Loucy (cell line): ENCODE results near the gene TADA3.
A peak's percentile ranks its signal among the peaks of the same experiment; 100 is the strongest.

Source experiments
- H2AFZ ChIP-seq: fragments of 200-600 bp; sonication (generic); 2 replicates; pipeline ENCODE4 v1.6.0; 2016; ENCODE audit warnings: antibody characterized with exemption, mild to moderate bottlenecking, low read length, moderate library complexity
- H3F3A ChIP-seq: fragments of 200-600 bp; 2 replicates; pipeline ENCODE4 v1.6.0; 2016; ENCODE audit warnings: antibody characterized with exemption, low read depth, mild to moderate bottlenecking
- H3K27me3 ChIP-seq: fragments of 200-600 bp; sonication (generic); 2 replicates; pipeline ENCODE4 v1.6.1; 2014; ENCODE audit warnings: low read length, mild to moderate bottlenecking; ENCODE audit not compliant: insufficient read depth, poor library complexity, severe bottlenecking
- H3K36me3 ChIP-seq: fragments of 200-600 bp; sonication (generic); 2 replicates; pipeline ENCODE4 v1.6.1; 2016; ENCODE audit warnings: low read length; ENCODE audit not compliant: insufficient read depth
- H3K4me1 ChIP-seq: fragments of 200-600 bp; sonication (generic); 2 replicates; pipeline ENCODE4 v1.5.1; 2014; ENCODE audit warnings: low read length, mild to moderate bottlenecking; ENCODE audit not compliant: insufficient read depth, poor library complexity, severe bottlenecking
- H3K4me2 ChIP-seq: fragments of 200-600 bp; sonication (generic); 2 replicates; pipeline ENCODE4 v1.6.0; 2014; ENCODE audit warnings: antibody characterized with exemption, low read length, low read depth, mild to moderate bottlenecking; ENCODE audit not compliant: poor library complexity, severe bottlenecking
- H3K4me3 ChIP-seq: fragments of 200-600 bp; sonication (generic); 2 replicates; pipeline ENCODE4 v1.5.1; 2014; ENCODE audit warnings: low read length, mild to moderate bottlenecking, mixed read lengths; ENCODE audit not compliant: poor library complexity, severe bottlenecking
- H3K79me2 ChIP-seq: fragments of 200-600 bp; sonication (generic); 2 replicates; pipeline ENCODE4 v1.6.1; 2014; ENCODE audit warnings: low read length; ENCODE audit not compliant: insufficient read depth
- H3K9ac ChIP-seq: fragments of 200-600 bp; sonication (generic); 2 replicates; pipeline ENCODE4 v1.6.0; 2014; ENCODE audit warnings: mild to moderate bottlenecking, low read depth, low read length, moderate library complexity; ENCODE audit not compliant: poor library complexity, severe bottlenecking
- H3K9me2 ChIP-seq: fragments of 200-600 bp; sonication (generic); replicated peaks from 2 replicates; pipeline ENCODE4 v1.6.1; 2016; ENCODE audit warnings: low read depth, low read length, mixed read lengths
- H3K9me3 ChIP-seq: fragments of 200-600 bp; sonication (generic); 2 replicates; pipeline ENCODE4 v1.6.1; 2014; ENCODE audit warnings: mild to moderate bottlenecking, antibody characterized with exemption, low read length, low read depth; ENCODE audit not compliant: insufficient read depth
- H4K20me1 ChIP-seq: fragments of 200-600 bp; sonication (generic); 2 replicates; pipeline ENCODE4 v1.6.0; 2014; ENCODE audit warnings: antibody characterized with exemption, low read length, mild to moderate bottlenecking; ENCODE audit not compliant: insufficient read depth, poor library complexity, severe bottlenecking
- CTCF ChIP-seq: fragments of 200-600 bp; sonication (generic); conservative IDR thresholded peaks from 2 replicates; pipeline ENCODE4 v1.5.1; 2014; ENCODE audit warnings: mild to moderate bottlenecking, antibody characterized with exemption, low read length
- EZH2phosphoT487 ChIP-seq: fragments of 200-600 bp; IDR thresholded peaks from 2 replicates; pipeline ENCODE4 v1.6.1; 2018; ENCODE audit warnings: antibody characterized with exemption, mild to moderate bottlenecking, moderate library complexity, borderline replicate concordance

Gene TADA3

GRCh38 chr3:9782770-9783169, 9.5 kb downstream of the TADA3 start:
- no peaks in the 10 kb centered on the region for H3K9me2 ChIP-seq
- H3K79me2 ChIP-seq = peaks cover 4% of the 10 kb centered on the region; the same call in 1 of the 2 replicates
- no peak overlapping the region for H2AFZ ChIP-seq
- no peaks in the 10 kb centered on the region for H3K27me3 ChIP-seq
- H3K36me3 ChIP-seq = peaks cover 3% of the 10 kb centered on the region; the same call in 1 of the 2 replicates
- no peaks in the 10 kb centered on the region for H3K9me3 ChIP-seq
- H3K4me3 ChIP-seq = peak overlapping the region; percentile 17
- H4K20me1 ChIP-seq = no peaks in the 10 kb centered on the region
- H3K4me2 ChIP-seq = peak overlapping the region; percentile 92
- TF ChIP-seq EZH2phosphoT487 (no peak), CTCF (peak; percentile 65)
- H3K4me1 ChIP-seq = peaks cover 56% of the 10 kb centered on the region
- peak overlapping the region; percentile 75 for H3K9ac ChIP-seq
- peaks cover 13% of the 10 kb centered on the region for H3F3A ChIP-seq

DNA sequence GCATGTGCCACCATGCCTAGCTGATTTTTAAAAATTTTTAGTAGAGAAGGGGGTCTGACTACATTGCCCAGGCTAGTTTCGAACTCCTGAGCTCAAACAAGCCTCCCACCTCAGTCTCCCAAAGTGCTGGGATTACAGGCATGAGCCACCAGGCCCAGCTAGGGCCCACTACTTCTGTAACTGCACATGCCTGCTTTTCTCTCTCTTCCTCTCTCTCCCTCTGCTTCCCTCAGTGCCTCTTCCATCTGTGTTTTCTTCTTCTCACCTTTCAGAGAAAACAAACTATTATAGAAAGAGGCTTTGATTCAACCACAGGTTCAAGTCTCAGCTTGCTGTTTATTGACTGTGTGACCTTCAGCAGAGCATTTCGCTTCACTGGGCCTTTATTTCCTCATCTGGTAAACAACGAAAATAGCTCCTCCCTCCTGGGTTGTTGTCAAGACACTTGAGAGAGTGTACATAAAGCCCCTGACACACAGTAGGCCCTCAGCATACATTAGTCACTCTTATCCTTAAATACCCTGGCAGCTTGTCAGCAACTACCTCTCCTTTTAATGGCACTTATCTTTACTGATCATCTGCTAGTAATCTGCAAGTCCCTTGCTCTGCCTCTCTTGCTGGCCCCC, 10.2 kb downstream of the TADA3 start:
- H3K27me3 ChIP-seq = no peaks in the 10 kb centered on the region
- H2AFZ ChIP-seq = no peak overlapping the region
- no peaks in the 10 kb centered on the region for H3K9me3 ChIP-seq
- H3K4me3 ChIP-seq = peak overlapping the region; percentile 17
- peaks cover 4% of the 10 kb centered on the region; the same call in 1 of the 2 replicates for H3K79me2 ChIP-seq
- peak overlapping the region; percentile 92 for H3K4me2 ChIP-seq
- peak overlapping the region; percentile 75 for H3K9ac ChIP-seq
- H3K4me1 ChIP-seq = peaks cover 63% of the 10 kb centered on the region
- no peaks in the 10 kb centered on the region for H4K20me1 ChIP-seq
- TF ChIP-seq EZH2phosphoT487 (no peak), CTCF (no peak)
- H3F3A ChIP-seq = peaks cover 13% of the 10 kb centered on the region
- H3K36me3 ChIP-seq = peaks cover 3% of the 10 kb centered on the region; the same call in 1 of the 2 replicates
- no peaks in the 10 kb centered on the region for H3K9me2 ChIP-seq

GRCh38 chr3:9781551-9781950, 10.7 kb downstream of the TADA3 start:
- Histone ChIP-seq H3K9ac (peak overlapping the region; percentile 75), H3K4me3 (peak overlapping the region; percentile 61), H3F3A (peaks cover 13% of the 10 kb centered on the region), H4K20me1 (no peaks in the 10 kb centered on the region), H3K4me2 (peak overlapping the region; percentile 92), H3K9me3 (no peaks in the 10 kb centered on the region), H3K27me3 (no peaks in the 10 kb centered on the region), H3K4me1 (peaks cover 65% of the 10 kb centered on the region), H3K79me2 (peaks cover 4% of the 10 kb centered on the region; the same call in 1 of the 2 replicates), H3K36me3 (peaks cover 3% of the 10 kb centered on the region; the same call in 1 of the 2 replicates), H3K9me2 (no peaks in the 10 kb centered on the region), H2AFZ (no peak overlapping the region)
- TF ChIP-seq EZH2phosphoT487 (no peak), CTCF (no peak)
